GM12892 (cell line): Measurements from ENCODE around the gene PACSIN1.

Experiments used
- DNase-seq: peaks from one replicate; pipeline ENCODE4 v3.0.0; 2011; ENCODE audit not compliant: insufficient read length
- FAIRE-seq: peaks from 2 replicates; lab custom pipeline; 2011; peaks lifted over from hg19 to GRCh38; lab: Jason Lieb, UNC
- POLR2A ChIP-seq: IDR thresholded peaks from 2 replicates; pipeline ENCODE4 v1.6.1; 2011; ENCODE audit warnings: low read depth, low read length, control low read depth
- POLR2AphosphoS5 ChIP-seq: IDR thresholded peaks from 2 replicates; pipeline ENCODE4 v1.6.1; 2011; ENCODE audit warnings: low read depth, low read length, control low read depth
- TAF1 ChIP-seq: IDR thresholded peaks from 2 replicates; pipeline ENCODE4 v1.6.1; 2011; ENCODE audit warnings: low read depth, mild to moderate bottlenecking, control low read depth, low read length, borderline replicate concordance

The PACSIN1 gene

DNA sequence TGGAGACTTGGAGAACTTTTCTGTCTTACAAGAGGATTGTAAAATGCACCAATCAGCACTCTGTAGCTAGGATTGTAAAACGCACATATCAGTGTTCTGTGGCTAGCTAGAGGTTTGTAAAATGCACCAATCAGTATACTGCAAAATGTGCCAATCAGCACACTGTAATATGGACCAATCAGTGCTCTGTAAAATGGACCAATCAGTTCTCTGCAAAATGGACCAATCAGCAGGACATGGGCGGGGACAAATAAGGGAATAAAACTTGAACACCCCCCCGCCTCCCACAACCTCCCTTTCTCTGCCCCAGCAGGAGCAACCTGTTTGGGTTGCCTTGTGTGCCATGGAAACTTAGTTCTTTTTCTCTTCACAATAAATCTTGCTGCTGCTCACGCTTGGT, 27.2 kb upstream of the PACSIN1 start:
- TF ChIP-seq TAF1 (no peak), POLR2AphosphoS5 (no peak), POLR2A (no peak)
- FAIRE-seq, result no peak

DNA sequence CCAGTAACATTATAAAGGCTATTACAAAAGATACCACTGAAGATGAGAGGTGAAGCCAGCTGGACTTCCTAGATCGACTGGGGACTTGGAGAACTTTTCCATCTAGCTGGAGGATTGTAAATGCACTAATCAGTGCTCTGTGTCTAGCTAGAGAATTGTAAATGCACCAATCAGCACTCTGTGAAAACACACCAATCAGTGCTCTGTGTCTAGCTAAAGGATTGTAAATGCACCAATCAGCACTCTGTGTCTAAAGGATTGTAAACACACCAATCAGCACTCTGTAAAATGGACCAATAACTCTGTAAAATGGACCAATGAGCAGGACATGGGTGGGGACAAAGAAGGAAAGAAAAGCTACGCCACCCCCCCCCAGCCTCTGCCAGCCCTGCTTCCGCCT, 26.4 kb upstream of the PACSIN1 start:
- DNase-seq, result no peak
- FAIRE-seq, result peak; percentile 14
- TF ChIP-seq POLR2AphosphoS5, result no peak
- no peak for TF ChIP-seq POLR2A
- TF ChIP-seq TAF1, result no peak

More for the DNA sequence above, 27.2 kb upstream of the PACSIN1 start:
- DNase-seq, result no peak

DNA sequence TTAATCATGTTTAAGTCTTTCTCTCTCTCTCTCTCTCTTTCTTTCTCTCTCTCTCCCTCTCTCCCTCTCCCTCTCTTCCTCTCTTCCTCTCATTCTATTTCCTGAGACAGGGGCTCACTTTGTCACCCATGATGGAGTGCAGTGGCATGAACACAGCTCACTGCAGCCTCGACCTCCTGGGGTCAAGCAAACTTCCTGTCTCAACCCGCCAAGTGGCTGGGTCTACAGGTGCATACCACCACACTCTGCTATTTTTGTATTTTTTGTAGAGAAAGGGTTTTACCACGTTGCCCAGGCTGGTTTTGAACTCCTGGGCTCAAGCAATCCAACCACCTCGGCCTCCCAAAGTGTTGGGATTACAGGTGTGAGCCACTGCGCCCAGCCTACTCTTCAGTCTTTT, 24.4 kb upstream of the PACSIN1 start:
- FAIRE-seq (no peak), DNase-seq (no peak)
- TF ChIP-seq TAF1 (no peak), POLR2AphosphoS5 (no peak), POLR2A (no peak)

DNA sequence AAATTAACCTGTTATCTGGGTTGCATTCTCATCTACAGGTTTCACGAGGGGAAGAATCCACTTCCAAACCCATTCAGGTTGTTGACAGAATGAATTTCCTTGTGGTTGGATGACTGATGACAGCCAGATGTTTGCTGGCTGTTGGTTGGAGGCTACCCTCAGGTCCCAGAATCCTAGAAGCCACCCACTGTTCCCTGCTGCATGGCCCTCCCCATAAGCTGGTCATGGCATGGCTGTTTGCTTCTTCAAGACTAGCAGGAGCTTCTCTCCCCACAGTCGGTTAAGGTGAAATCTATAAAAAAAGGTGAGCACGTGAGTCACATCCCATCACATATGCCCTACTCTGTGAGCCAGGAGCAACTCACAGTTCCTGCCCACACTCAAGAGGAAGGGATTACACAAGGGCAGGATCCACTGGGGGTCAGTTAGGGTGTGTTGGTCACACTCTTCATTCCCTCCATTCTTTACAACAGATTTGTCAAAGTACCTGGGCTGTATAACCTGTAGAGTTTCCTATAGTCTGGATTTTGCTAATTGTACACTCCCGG, 20.5 kb upstream of the PACSIN1 start:
- TF ChIP-seq TAF1 (no peak), POLR2AphosphoS5 (no peak), POLR2A (no peak)
- FAIRE-seq, result no peak

DNA sequence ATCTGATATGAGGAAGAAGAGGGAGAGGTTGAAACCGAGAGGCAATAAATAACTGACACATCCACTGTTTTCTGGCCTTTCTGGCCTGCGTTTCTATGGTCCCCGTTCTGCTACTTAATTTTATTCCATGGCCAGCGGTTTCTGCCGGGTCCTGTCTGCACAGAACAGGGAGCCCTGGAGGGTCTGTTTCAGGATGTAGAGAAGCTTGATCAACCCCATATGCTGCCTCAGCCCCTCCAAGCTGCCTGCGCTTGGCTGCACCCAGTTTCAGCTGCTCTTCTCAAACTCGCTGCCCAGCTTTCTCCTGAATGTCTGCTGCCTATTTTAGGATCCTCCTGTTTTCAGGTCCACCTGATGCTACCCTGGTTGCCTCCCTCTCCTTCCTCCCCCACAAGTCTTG, 18.5 kb upstream of the PACSIN1 start:
- no peak for FAIRE-seq
- no peak for DNase-seq
- no peak for TF ChIP-seq POLR2A
- TF ChIP-seq TAF1, result no peak
- TF ChIP-seq POLR2AphosphoS5, result no peak

More for the DNA sequence above, 20.5 kb upstream of the PACSIN1 start:
- DNase-seq, result no peak

DNA sequence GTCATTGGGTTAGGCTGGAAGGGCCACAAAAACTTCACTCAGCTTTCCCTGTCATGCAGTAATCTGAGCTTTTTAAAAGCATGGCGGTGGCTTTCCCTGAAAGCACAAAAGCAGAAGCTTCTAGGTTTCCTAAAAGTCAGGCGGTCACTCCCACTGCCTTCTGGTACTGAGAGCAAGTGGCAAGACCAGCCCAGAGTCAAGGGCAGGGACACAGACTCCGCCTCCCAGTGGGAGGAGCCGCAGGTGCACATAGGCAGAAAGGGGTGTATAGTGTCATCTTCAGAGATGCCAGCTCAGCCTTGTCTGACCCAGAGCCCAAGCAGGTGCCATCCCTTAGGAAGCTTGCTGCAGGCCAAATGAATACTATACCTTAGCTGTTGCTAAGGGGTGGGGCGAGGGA, 18.0 kb upstream of the PACSIN1 start:
- FAIRE-seq, result no peak
- no peak for TF ChIP-seq TAF1
- no peak for TF ChIP-seq POLR2AphosphoS5
- TF ChIP-seq POLR2A, result no peak
- no peak for DNase-seq

DNA sequence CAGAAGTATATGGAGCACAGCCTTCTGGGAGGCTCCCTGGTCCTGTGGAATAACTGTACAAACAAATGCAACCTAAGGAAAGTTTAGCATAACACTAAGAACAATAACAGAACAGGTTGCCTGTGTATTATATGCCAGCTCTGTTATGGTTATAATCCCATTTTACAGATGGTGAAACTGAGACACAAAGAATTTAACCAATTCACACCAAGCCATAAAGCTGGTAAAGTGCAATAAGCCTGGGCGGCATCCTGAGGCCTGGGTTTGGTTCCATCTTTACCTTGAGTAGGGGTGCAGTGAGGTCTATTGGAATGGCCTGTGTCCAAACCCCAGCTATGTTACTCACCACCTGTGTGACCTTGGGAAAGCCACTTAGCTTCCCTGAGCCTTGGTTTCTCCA, 14.7 kb upstream of the PACSIN1 start:
- no peak for TF ChIP-seq POLR2AphosphoS5
- FAIRE-seq (no peak), DNase-seq (no peak)

DNA sequence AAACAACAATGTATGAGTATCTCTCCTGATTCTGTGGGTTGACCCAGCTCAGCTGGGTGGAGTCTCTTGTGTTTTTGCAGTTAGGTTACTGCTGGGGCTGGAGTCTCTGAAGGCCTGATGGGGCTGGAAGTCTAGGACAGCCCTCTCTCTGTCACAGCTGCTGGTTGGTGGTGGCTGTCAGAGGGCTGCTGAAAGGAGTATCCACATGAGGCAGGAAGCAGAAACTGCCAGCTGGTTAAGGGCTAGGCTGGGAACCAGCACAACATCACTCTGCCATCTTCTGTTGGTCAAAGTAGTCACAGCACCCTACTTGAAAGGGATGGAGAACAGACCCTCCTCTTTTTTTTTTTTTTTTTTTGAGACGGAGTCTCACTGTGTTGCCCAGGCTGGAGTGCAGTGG, 10.0 kb upstream of the PACSIN1 start:
- TF ChIP-seq POLR2A, result no peak
- no peak for TF ChIP-seq TAF1
- no peak for TF ChIP-seq POLR2AphosphoS5
- no peak for FAIRE-seq
- no peak for DNase-seq

DNA sequence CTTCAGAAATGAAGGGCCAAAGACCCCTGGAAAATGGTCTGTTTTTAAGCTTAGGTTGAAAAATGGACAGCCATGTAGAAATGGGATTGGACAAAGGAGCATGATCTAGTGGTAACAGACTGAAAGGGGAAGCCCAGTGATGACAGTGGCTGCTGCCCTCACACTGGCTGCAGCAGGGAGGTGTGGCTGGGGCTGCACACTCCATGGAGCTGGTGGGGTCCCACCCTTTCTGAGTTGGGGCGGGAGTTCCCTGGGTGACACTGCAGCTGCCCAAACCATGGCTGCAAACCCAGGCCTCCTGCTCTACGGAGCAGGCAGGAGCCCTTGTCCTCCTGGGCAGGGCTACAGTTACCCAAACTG, 8.5 kb upstream of the PACSIN1 start:
- DNase-seq (no peak), FAIRE-seq (no peak)
- TF ChIP-seq TAF1 (no peak), POLR2AphosphoS5 (no peak), POLR2A (no peak)

DNA sequence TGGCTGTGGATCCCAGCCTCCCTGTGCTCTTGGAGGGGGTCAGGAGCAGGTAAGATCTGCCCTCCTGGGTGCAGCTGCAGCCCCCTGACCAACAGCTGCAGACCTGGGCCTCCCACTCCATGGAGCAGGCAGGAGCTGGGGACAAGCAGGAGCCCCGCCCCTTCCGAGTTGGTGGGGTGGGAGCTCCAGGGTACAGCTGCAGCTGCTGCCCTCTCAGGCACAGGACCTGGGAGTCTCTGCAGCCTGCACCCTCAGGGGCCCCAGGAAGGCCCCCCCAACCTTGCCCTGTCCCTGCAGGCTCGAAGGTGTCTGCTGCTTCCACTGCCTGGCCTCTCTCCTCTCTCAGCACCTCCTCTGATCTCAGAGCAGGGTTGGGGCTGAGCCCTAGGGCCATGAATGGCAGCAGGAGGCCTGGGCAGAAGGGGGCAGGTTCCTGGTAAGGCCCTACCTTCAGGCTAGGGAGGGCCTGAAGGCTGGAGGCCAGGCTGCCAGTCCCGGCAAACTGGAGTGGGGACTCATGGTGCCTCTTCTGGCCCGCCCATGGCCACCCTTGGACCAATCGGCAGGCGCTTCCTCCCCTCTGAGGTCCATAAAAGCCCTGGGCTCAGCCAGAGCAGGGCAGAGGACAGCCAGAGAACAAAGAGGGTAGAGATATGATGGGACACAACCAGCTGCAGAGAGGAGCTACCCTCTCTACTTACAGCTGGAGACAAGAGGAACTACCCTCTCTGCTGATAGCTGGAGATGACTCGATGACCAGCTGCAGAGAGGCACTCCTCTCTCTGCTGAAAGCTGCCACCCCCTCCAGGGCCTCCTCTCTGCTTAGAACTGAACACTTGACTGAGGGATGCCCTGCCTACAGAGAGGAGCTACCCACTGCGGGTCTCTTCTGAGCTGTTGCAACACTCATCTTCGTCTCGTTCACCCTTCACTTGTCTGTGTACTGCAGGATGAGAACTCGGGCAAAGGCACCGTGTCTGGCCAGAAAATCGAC, 7.8 kb upstream of the PACSIN1 start:
- DNase-seq, result no peak
- no peak for FAIRE-seq
- no peak for TF ChIP-seq POLR2AphosphoS5
- TF ChIP-seq TAF1, result no peak

DNA sequence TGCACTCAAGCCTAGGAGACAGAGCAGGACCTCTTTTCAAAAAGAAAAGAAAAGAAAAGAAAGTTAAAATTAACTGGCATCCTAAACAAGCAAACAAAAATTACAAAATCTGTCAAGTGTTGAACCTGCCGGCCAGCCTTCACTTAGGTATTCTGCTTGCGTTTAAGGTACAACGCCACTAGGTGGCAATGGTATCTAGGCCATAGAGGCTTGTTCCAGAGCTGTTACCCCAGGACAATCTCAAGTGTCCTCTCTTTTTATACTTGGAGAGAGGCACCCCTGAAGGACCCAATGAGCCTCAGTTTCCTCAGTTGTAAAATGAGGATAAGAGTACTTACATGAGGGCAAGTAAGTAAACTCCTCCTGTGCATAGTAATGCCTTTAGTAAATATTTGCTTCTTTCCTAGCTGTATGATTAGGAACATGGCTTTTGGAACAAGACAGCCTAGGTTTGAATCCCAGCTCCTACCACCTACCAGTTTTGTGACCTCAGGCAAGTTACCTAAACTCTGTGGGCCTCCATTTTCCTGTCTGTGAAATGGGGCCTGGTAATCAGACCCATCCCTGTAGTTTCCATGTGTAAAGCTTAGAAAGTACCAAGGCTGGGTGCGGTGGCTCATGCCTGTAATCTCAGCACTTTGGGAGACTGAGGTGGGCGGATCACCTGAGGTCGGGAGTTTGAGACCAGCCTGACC, 5.8 kb upstream of the PACSIN1 start:
- FAIRE-seq (no peak), DNase-seq (no peak)
- TF ChIP-seq POLR2AphosphoS5, result no peak
- TF ChIP-seq TAF1, result no peak
- no peak for TF ChIP-seq POLR2A
